C1 segment of cervical spinal cord (tissue), 14 donors: ENCODE data around the gene EXOC6B.

Experiments used
- DNase-seq, 14 donors: peaks; one replicate each; lab custom pipeline; 2025; lab: John Stamatoyannopoulos, UW

Gene EXOC6B

DNA sequence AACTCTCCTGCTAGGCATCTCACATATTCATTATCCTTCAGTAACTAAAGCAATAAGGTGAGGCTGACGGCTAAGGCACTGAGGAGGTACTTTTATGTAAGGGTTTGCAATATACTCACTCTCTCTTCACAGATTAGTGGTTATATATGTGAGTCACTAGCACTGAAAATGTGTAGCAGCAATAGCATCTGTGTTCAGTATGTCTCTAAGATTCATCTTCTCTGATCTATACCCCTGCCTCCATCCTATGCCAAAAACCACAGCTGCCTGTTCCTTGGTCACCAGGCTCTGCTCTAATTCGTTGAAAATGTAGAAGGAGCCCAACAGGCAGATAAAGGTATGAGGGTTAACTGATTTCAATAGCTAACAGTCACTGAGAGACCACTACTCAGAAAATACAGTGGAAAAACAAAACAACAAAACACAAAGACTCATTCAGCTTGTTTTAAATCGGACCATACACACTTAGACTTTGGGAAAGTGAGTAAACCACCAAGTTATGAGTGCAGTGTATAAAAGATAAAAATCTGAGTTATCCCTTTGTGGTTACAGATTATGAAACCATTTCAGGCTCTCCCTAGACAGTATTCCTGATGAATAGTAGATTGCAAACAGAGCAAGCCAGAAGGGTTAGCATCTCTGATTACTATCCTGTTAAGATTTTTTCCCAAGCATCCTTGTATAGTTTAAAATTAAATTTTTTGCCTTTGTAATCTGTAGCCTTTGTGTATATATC, 602.8 kb downstream of the EXOC6B start:
- DNase-seq = no peak

DNA sequence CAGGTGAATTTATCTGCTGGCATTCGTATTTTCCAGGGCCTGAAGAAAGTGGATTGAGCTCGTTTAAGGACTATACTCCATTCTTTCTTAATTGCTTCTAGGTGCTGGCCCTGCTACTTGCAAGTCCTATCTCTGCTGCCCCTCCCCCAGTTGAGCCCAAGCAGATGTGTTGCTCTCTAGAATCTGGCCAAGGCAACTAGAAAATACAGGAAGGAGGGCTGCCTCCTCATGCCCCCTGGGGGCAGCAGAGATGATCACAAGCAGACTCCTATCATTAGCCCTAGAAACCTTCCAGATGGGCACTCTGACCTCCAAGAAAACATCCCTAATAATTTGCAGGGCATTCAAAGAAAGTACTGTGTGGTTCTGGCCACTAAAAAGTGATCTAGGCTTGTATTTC, 605.7 kb downstream of the EXOC6B start:
- DNase-seq = no peak

GRCh38 chr2:72214429-72215143, 611.2 kb downstream of the EXOC6B start:
- DNase-seq = no peak

DNA sequence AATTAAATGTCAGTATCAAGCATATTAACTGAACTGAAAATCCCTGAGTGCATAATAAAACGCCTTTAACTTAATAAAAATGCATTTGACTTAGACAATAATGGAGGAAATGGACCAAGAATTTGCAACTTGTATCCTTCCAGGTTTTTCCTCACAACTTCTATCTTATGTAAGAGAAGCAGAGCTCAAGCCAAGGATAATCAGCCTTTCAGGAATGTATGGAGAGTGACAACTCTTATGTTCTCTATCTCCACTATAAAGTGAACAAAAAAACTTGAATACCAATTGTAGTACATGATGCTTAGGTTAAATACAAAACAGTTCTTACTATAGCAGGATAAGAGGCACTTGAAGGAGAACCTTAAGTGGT, 613.4 kb downstream of the EXOC6B start:
- DNase-seq = no peak

GRCh38 chr2:72211777-72212485, 613.9 kb downstream of the EXOC6B start:
- DNase-seq = no peak

DNA sequence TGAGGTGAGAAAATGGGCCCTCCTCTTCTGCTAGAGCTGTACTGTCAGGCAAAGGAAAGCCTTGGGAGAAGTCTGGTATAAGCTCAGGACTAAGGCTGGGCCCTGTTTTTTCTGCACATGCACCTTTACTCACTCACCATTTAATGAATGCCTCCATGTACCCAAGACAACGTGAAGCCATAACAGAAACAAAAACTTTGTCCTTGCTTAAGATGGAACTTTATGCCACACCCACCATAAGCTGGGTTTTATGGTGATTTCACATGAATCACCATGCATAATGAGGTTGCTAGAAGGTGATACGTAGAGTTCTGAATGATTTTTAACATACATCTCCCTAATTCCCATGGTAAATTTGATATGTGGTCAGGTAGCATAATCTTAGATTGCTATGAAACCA, 614.5 kb downstream of the EXOC6B start:
- DNase-seq = no peak

DNA sequence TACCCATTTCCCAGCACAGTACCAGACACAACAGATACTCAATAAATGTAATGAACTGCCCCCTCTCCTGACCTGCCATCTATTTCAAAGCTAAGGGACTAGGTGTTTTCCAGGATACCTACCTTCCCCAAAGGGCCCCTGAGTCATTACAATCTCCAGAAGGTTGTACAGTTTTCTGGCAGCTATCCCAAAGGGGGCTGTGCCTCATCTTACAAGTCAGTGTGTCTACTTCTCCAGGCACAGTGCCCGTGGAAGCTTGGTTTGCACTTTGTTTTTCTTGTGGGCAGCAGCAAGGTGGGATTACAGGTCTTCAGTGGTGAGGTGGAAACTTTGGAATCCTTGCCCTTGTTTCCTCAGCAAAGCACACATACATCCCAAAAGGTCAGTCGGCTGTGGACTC, 615.4 kb downstream of the EXOC6B start:
- DNase-seq = no peak

DNA sequence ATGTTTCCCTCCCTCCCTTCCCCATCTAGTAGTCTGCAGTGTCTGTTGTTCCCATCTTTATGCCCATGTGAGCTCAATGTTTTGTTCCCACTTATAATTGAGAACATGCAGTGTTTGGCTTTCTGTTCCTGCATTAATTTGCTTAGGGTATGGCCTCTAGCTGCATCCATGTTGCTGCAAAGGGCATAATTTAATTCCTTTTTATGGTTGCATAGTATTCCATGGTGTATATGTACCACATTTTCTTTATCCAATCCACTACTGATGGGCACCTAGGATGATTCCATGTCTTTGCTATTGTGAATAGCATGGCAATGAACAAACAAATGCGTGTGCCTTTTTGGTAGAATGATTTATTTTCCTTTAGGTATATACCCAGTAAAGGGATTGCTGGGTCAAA, 617.6 kb downstream of the EXOC6B start:
- DNase-seq = no peak

GRCh38 chr2:72207334-72207733, 618.5 kb downstream of the EXOC6B start:
- no peak for DNase-seq

DNA sequence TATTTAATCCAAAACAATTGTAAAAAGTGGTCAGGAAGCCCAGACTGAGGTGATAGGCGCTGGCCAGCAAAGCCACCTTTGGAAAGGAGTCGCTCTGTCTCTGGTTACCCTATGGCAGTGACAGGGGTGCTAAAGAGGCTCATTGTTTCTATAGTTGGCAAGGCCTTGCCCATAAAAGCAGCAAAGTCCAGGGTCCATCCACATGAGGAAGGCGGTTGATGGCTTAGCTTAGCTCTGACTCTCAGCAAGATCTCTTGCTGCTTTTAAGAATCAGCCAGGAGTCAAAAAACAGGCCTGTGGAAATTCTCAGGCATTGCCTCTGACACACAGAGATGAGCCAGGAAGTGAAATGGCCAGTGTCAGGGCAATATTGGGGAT, 620.3 kb downstream of the EXOC6B start:
- peak in 1 of 14 donors; percentile 15 for DNase-seq

GRCh38 chr2:72204786-72205503, 620.9 kb downstream of the EXOC6B start:
- peak in 1 of 14 donors; percentile 10 for DNase-seq

DNA sequence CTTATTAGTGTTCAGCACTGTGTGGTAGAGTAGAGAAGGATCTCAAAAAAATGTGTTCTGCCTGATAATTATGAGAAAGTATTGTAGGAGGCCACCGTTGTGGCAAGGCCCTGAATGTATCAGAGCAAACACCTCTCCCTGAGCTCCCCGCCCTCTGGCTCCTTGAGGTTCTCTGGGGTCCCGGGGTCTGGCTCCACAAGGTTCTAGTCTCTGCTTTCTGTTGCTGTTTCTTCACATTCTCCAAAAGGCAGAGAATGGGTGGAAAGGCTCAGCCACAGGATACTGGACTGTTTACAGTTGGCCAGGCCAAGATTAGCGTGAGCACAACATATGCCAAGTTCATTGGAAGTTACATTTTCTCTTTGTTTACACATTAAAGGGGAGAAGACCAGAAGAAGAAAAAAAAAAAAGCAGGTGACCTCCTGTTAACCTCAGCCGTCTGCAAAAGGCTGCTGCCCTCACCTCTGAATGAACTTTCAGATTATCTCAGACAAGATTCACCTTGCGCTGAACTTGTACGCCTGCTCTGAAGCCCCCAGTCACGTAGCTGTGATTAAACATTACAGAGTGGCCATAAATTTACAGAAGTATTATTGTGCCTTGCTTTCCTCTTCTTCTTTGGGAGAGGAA, 621.6 kb downstream of the EXOC6B start:
- DNase-seq = no peak

DNA sequence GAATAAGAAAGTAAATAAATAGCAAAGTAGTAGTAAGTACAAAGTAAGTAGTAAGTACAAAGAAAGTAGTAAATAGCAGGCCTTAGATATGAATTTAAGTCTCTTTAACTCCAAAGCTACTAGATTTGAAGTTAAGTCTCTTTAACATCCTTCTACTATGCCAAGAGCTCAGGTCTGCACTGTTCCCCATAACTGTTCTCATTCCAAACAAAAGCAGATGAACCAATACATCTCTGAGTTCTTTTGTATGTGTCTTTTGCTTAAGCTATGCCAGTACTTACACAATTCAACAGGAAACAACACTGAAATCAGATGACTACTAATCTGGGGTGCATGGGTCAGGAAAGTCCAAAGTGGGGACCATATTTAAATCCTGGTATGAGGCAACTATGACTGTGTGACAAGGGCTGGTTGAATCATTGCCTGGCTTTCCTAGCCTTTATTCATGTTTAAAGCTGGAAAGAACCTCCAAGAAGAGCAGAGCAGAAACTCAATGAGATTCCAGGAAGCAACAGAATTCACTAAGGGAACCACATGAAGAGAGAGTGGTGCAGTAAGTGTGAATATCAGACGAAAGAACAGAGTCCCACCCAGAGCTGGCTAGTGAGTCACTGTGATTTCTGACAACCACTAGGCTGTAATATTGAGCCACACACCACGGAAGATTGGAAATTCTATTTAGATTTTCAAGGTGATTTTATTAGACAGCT, 627.1 kb downstream of the EXOC6B start:
- peak in 1 of 14 donors; percentile 25 for DNase-seq

DNA sequence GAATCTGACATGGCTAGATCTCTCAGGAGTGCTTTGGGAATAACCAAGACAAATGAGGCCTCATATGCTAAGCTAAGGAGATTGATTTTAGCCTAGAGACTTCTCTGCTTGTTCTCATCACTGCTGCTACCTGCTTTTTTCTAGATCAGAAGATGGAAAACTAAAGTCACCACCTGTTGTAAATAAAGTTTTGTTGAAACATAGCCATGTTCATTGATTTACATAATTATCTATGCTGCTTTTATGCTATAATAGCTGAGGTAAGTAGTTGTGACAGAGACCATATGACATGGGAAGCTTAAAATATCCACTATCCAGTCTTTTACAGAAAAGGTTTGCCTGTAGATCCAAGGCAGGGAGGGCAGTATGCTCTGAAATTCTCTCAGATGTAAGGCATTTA, 632.1 kb downstream of the EXOC6B start:
- DNase-seq = no peak

DNA sequence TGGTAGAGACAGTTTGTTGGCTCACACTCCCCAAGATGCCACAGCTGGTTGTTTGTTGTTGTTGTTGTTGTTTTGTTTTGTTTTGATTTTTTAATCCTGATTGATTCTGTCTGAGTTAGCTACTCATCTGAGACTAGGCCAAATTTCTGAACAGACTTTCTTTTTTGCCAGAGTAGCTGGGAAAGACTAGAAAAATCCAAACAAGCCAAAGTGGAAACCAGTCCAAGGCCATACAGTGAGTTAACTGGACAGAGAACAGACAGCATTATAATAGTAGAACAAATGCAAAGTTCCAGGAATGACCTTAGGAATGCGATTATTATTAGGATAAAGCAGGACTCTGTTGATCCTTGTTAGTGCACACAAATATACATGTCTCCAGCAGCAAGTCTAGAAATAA, 634.4 kb downstream of the EXOC6B start:
- no peak for DNase-seq

- no peak for DNase-seq
These were observed 640.6 kb downstream of the EXOC6B start for GRCh38 chr2:72185206-72185605.

- peak in 1 of 14 donors; percentile 32 for DNase-seq
These were observed 642.4 kb downstream of the EXOC6B start for GRCh38 chr2:72183466-72183865.

GRCh38 chr2:72183016-72183415, 642.8 kb downstream of the EXOC6B start:
- no peak for DNase-seq

DNA sequence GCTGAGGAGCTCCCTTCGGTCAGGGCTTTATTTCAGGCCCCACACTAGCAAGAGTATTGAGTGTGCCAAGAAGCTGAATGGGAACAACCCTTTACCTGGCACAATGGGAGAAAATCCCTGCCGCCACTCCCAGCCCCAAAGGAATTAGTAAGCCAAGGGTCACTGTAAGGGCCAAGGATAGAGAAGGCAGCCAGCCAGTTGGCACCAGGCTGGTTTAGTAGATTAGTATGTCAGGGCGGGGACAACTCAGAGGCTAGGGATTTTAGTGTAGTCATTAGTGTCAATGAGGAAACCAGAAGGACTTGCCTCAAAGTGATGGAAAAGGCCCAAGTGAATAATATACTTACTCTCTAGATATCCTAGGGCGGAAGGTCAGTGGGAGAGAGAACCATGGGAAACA, 643.3 kb downstream of the EXOC6B start:
- no peak for DNase-seq

- DNase-seq = no peak
These were observed 644.2 kb downstream of the EXOC6B start for GRCh38 chr2:72181616-72182015.

- no peak for DNase-seq
These were observed 645.5 kb downstream of the EXOC6B start for GRCh38 chr2:72180351-72180750.
